GM23248 (cell line): ENCODE results near the gene NCAM2.

Source experiments
- EZH2 ChIP-seq: fragments of 200-600 bp; sonication (generic); IDR thresholded peaks from 2 replicates; pipeline ENCODE4 v1.6.1; 2018; ENCODE audit warnings: antibody characterized with exemption, mild to moderate bottlenecking; ENCODE audit not compliant: insufficient read depth, poor library complexity, severe bottlenecking
- EZH2phosphoT487 ChIP-seq: fragments of 200-600 bp; sonication (generic); IDR thresholded peaks from 2 replicates; pipeline ENCODE4 v1.6.1; 2018; ENCODE audit warnings: antibody characterized with exemption, moderate library complexity, mild to moderate bottlenecking, low read depth; ENCODE audit not compliant: insufficient read depth

- TF ChIP-seq EZH2 (no peak), EZH2phosphoT487 (no peak)
These were observed 408.7 kb downstream of the NCAM2 start for GRCh38 chr21:21406921-21407320.
